GM12874 (cell line): ENCODE data around the gene SNED1.

Experiments used
- CTCF ChIP-seq: IDR thresholded peaks from 2 replicates; pipeline ENCODE4 v1.5.1; 2011; ENCODE audit warnings: low read depth, mild to moderate bottlenecking, control low read depth, low read length, moderate library complexity; ENCODE audit not compliant: insufficient read depth

Gene SNED1

GRCh38 chr2:240958366-240959213, 39.8 kb upstream of the SNED1 start:
- no peak for TF ChIP-seq CTCF

GRCh38 chr2:240959214-240959940, 39.0 kb upstream of the SNED1 start:
- no peak for TF ChIP-seq CTCF

- TF ChIP-seq CTCF: no peak
Measured at GRCh38 chr2:240959941-240960308, 38.5 kb upstream of the SNED1 start.

DNA sequence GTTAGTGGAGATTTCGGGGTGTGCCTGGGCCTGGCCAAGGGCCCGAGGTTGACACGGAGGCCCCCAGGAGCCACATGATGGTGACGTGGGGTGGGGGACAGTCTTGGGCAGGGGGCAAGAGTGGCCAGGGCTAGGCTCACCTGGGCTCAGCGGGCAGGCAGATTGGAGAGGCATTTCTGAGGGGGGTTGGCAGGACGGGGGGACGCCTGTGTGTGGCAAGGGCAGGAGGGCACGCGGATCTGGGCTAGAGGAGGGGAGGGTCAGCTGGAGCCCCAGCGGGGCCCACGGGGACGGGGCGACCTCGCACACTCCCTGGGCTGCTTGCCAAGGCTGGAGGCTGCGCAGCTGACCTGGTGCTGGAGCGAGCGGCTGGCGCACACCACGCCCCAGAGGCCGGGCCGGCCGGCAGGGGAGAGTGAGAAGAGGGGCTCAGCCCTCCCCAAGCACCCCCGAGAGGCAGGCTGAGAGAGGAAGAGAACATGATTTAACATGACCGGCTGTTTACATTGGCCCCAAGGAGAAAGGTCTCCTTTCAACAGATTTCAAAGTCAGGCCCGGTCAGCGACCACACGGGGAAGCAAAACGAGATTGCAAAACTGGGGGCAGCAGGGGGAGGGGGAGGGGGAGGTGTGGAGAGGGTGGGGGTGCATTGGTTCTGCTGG, 38.0 kb upstream of the SNED1 start:
- TF ChIP-seq CTCF: no peak

GRCh38 chr2:240960971-240961876, 37.2 kb upstream of the SNED1 start:
- no peak for TF ChIP-seq CTCF

DNA sequence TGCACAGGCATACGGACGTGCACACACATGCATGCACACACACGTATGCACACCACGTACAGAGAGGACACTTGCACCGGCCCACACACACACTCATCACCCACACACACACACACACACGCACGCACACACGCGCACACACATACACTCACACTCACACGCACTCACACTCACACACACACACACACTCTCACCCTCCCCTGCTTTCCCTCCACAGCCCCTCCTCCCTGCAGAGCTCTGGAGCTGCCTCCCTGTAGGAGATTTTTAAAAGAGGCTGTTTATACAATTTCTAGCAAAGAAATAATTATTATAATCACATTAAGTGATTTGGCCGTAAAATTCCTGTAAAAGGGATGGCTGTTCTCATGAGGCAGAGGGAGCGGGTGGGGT, 36.5 kb upstream of the SNED1 start:
- no peak for TF ChIP-seq CTCF
